ENCODE measurements around the gene KIF13A.

DNA sequence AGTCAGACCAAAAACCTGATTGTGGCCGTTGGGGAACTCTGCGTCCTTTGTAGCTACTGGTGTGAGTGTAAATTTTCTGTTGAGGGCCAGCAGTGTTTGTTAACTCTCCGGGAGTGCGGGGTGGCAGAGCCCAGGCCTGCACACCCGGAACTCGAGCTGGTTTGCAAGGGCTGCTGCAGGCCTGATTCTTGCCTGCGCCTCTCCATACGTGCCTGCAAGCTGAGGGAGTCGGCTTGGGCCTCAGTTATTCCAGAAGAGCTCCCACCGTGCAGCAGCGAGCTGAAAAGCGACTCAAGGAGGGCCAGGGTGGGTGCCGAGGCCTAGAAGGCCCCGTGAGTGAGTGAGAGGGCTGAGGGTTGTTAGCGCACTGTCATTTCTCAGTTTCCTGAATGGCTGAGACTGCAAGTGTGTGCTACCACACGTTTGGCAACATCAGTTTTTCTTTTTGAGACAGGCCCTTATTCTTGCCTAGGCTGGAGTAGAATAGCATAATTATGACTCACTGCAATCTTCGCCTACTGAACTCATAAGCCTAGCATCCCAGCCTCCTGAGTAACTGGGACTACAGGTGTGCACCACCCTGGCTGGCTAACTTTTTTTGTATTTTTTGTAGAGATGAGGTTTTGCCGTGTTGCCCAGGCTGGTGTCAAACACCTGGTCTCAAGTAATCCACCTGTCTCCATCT lies 33.9 kb upstream of the KIF13A start:
- TF ChIP-seq, protein P1, sequence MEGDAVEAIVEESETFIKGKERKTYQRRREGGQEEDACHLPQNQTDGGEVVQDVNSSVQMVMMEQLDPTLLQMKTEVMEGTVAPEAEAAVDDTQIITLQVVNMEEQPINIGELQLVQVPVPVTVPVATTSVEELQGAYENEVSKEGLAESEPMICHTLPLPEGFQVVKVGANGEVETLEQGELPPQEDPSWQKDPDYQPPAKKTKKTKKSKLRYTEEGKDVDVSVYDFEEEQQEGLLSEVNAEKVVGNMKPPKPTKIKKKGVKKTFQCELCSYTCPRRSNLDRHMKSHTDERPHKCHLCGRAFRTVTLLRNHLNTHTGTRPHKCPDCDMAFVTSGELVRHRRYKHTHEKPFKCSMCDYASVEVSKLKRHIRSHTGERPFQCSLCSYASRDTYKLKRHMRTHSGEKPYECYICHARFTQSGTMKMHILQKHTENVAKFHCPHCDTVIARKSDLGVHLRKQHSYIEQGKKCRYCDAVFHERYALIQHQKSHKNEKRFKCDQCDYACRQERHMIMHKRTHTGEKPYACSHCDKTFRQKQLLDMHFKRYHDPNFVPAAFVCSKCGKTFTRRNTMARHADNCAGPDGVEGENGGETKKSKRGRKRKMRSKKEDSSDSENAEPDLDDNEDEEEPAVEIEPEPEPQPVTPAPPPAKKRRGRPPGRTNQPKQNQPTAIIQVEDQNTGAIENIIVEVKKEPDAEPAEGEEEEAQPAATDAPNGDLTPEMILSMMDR (IDR thresholded peaks at IDR 0.05; ENCODE audit: insufficient read depth, low read length): no peak
- TF ChIP-seq SPI1 (IDR thresholded peaks at IDR 0.05; ENCODE audit: borderline replicate concordance, low read depth): no peak

All from HL-60 (cell line).